ENCODE results near the gene TNIK.

The TNIK gene

GRCh38 chr3:171239757-171240503 lies 220.3 kb downstream of the TNIK start:
- in situ Hi-C loops (cut with MboI; ENCODE audit: low sequenced_read_pairs, unreplicated experiment), result no loop called here
- TF ChIP-seq CTCF (IDR thresholded peaks at IDR 0.05; ENCODE audit: borderline replicate concordance, control extremely low read depth, extremely low read depth, insufficient read depth, missing control alignments), result no peak
- DNase-seq (ENCODE audit: low spot score), result no peak

DNA sequence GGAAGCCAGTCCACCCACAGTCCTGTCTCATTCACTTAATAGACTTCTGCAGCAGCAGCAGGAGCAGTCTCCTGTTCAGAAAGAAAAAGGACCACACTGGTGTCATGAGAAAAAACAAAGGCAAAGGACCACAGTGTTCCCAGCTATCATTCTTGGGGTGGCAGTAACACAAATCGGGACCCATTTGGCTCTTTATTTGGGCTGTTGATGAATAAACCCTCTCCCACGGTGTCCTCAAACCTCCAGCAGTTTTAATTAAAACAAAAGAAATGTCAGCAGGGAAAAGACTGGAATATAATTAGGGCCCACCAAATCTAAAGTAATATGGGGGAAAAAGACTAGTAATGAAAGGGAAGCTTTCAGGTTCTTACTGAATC lies 223.2 kb downstream of the TNIK start:
- in situ Hi-C loops (cut with MboI; ENCODE audit: low sequenced_read_pairs, unreplicated experiment), result no loop called here
- no peak for TF ChIP-seq CTCF (IDR thresholded peaks at IDR 0.05; ENCODE audit: borderline replicate concordance, control extremely low read depth, extremely low read depth, insufficient read depth, missing control alignments)
- DNase-seq (ENCODE audit: low spot score), result no peak

GRCh38 chr3:171236265-171237008 lies 223.8 kb downstream of the TNIK start:
- DNase-seq (ENCODE audit: low spot score), result no peak
- in situ Hi-C loops (cut with MboI; ENCODE audit: low sequenced_read_pairs, unreplicated experiment), result no loop called here
- TF ChIP-seq CTCF (IDR thresholded peaks at IDR 0.05; ENCODE audit: borderline replicate concordance, control extremely low read depth, extremely low read depth, insufficient read depth, missing control alignments), result no peak

DNA sequence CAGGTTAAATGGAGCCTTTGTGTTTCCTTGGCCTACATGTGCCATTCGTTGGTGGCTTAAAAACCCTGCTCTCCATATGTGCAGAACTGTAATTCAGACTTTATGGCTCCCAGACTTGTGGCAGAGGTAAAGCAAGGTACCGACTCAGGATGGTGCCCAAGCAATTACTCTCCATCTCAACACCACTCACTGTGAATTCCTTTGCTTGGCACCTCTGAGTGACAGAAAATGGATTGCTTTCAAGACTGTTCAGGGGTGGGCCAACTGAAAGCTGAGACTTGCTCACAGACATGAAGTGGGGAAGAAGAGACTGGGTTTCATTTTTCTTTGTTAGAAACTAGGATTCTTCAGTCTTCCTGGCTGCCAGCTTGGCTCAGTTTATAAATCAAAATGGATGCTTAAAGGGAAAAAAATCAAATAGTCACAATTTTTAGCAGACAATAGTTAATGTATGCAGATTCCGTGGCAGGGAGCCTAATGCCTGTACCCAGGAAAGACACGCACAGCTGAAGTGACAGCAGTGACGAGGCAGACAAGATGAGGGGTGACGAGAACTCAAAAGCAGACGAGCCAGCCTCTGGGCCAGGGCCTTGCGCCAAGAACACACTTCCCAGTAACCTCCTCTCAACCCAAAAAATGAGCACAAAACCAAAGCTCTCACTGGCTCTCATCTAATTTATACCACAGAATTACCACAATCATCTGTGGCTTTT lies 225.8 kb downstream of the TNIK start:
- in situ Hi-C loops (cut with MboI; ENCODE audit: low sequenced_read_pairs, unreplicated experiment), result no loop called here
- TF ChIP-seq CTCF (IDR thresholded peaks at IDR 0.05; ENCODE audit: borderline replicate concordance, control extremely low read depth, extremely low read depth, insufficient read depth, missing control alignments), result no peak

DNA sequence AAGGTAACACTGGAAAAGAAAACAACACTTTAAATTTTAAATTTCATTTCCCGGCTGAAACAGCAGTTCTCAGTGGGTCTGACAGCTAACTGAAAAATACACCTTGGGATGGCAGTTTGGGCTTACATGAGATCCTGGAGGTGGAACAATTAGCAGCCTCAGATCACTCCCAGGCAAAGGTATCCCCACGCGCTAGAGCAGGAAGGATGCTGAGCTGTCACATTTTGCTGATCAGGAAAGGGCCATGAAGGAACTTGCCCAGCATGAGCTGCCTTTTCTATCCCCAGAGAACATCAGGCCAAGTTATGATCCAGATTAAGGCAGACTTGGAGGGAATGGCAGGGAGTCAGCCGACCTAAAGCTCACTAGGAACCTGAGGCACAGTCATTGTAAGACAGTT lies 228.8 kb downstream of the TNIK start:
- in situ Hi-C loops (cut with MboI; ENCODE audit: low sequenced_read_pairs, unreplicated experiment), result no loop called here
- no peak for DNase-seq (ENCODE audit: low spot score)
- TF ChIP-seq CTCF (IDR thresholded peaks at IDR 0.05; ENCODE audit: borderline replicate concordance, control extremely low read depth, extremely low read depth, insufficient read depth, missing control alignments), result no peak

More for the DNA sequence above, 225.8 kb downstream of the TNIK start:
- DNase-seq (ENCODE audit: low spot score), result no peak

DNA sequence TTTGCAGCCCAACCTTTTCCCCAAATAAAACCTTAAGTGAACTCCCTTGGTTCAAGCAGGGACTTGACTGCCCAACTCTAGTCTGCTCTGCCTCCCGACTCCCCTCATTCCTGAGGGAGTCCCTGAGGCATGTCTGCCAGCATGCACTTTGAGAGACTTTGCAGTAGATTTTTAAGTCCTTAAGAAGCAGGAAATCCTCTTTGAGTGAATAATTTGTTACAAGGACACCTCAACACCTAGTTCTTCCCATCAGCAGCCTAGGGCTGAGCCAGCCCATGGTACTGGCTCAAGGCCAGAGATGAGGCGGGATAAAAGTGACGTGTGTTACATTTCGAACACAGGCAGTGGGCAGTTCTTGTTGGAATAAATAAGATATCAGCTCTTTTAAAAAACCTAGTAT lies 229.3 kb downstream of the TNIK start:
- no peak for TF ChIP-seq CTCF (IDR thresholded peaks at IDR 0.05; ENCODE audit: borderline replicate concordance, control extremely low read depth, extremely low read depth, insufficient read depth, missing control alignments)
- DNase-seq (ENCODE audit: low spot score), result no peak
- in situ Hi-C loops (cut with MboI; ENCODE audit: low sequenced_read_pairs, unreplicated experiment), result no loop called here

Data from GM13976 (cell line).